ENCODE results near the gene CLTB. TPM values are rescaled to one million over a fixed set of nuclear protein-coding genes. Genes with fewer than 3 reads are reported as not detected.

Gene CLTB
- total and polyA plus RNA-seq, 2 of the 13 experiments (the other 11 are each of a cell fraction or from before 2014, with no cell fraction given): 23.3 to 33.8 TPM

DNA sequence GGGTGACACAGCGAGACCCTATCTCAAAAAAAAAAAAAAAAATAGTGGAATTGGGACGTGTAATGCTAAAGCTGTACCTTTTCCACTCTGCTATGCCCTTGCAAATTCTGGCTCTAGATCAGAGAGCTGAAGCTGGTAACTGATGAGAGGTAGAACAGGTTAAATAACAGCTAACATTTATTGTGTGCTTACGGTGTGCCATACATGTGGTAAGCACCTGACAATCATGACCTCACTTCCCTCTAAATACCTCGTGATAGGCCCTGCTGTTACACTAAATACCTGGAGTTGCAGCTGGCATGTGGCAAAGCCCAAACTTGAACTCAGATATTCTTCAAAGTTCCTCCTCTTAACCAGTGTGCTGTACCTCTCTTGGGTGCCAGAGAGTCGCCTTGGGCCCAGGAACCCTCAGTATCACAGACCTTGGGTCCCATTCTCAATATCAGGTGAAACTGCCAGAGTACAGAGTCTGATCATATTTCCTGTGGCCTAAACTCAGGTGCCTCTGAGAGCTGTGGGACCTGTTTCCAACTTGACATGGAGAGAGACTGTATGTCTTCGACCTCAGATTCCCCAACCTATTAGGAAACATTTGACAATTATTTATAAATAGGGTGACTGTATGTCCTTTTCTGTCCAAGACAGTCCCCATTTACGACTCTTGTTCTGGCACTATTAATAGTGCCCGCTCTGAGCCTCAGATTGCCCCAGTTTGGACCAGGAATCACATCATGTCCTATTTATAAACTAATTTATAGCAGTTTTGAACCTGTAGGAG is 46.2 kb downstream of the CLTB start:
- no peaks in the 10 kb centered on the region for H3K79me2 ChIP-seq (ENCODE audit: insufficient read depth, low read length)
- BruUV-seq (replicated peaks): no TSS peak
- in situ Hi-C loops (cut with HindIII; ENCODE audit: extremely low pct_ligation_motif_present, low pct_unique_long_range_greater_than_20kb) (no loop called here), intact Hi-C loops (cut with micrococcal nuclease; ENCODE audit: unreplicated experiment) (no loop called here)
- FAIRE-seq (no peak), DNase-seq (ENCODE audit: low spot score) (no peak), ATAC-seq (no peak)
- TF ChIP-seq NONO (IDR thresholded peaks at IDR 0.05) (no peak), NONO (CRISPR knock-in tag; conservative IDR thresholded peaks at IDR 0.05) (no peak), SRF (IDR thresholded peaks at IDR 0.05; ENCODE audit: low read depth, low read length) (no peak), NCOA1 (CRISPR knock-in tag; IDR thresholded peaks at IDR 0.05) (no peak), TBX3 (IDR thresholded peaks at IDR 0.05; ENCODE audit: borderline replicate concordance) (no peak)
- TF ChIP-seq, protein P1, sequence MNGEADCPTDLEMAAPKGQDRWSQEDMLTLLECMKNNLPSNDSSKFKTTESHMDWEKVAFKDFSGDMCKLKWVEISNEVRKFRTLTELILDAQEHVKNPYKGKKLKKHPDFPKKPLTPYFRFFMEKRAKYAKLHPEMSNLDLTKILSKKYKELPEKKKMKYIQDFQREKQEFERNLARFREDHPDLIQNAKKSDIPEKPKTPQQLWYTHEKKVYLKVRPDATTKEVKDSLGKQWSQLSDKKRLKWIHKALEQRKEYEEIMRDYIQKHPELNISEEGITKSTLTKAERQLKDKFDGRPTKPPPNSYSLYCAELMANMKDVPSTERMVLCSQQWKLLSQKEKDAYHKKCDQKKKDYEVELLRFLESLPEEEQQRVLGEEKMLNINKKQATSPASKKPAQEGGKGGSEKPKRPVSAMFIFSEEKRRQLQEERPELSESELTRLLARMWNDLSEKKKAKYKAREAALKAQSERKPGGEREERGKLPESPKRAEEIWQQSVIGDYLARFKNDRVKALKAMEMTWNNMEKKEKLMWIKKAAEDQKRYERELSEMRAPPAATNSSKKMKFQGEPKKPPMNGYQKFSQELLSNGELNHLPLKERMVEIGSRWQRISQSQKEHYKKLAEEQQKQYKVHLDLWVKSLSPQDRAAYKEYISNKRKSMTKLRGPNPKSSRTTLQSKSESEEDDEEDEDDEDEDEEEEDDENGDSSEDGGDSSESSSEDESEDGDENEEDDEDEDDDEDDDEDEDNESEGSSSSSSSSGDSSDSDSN (CRISPR knock-in tag; IDR thresholded peaks at IDR 0.05): no peak
- H3K27ac ChIP-seq (ENCODE audit: extremely low read length, insufficient read depth, low read length): no peak overlapping the region
- H3K9ac ChIP-seq (ENCODE audit: insufficient read depth, low read depth, low read length): no peak overlapping the region
- H3K9me3 ChIP-seq (ENCODE audit: low read length): no peaks in the 10 kb centered on the region
- no peaks in the 10 kb centered on the region for H4K20me1 ChIP-seq (ENCODE audit: insufficient read depth, low read length)
- H3K4me2 ChIP-seq (ENCODE audit: low read depth, low read length): no peak overlapping the region
- H3K4me1 ChIP-seq (ENCODE audit: insufficient read depth, low read length): peaks cover 50% of the 10 kb centered on the region
- H3K4me3 ChIP-seq (replicated peaks in 1 of 3; ENCODE audit: insufficient read depth in 1 of 3, low read depth in 2 of 3, low read length in 3 of 3): no peak overlapping the region
- POLR2A ChIA-PET: interaction anchor here (0.6 to 1.4 kb wide), 3 partner anchors 9 to 44 kb away, joined by 3 to 6 read pairs (median 3); partner anchors contain the start of genes HIGD2A and NOP16
- no peaks in the 10 kb centered on the region for H3K36me3 ChIP-seq (replicated peaks in 1 of 2; ENCODE audit: control insufficient read depth in 1 of 2, insufficient read depth in 2 of 2, low read length in 2 of 2)
- WGBS (ENCODE audit: low lambda C conversion rate): 57% methylated on average over 8 of the region's 8 CpGs
- CTCF ChIA-PET (ENCODE audit: low intra/inter-chr PET ratio, low total read pairs): no interaction called here
- H2AFZ ChIP-seq (ENCODE audit: low read length): no peak overlapping the region
- peaks cover 0 to under 1% of the 10 kb centered on the region in 2 experiments; a peak in 1 of 5 replicates for H3K27me3 ChIP-seq (ENCODE audit: control insufficient read depth in 1 of 2, insufficient read depth in 2 of 2, low read length in 2 of 2)

Data from HepG2 (cell line).